GM23338 (cell line): ENCODE measurements around the gene AZGP1. TPM values are rescaled to one million over a fixed set of nuclear protein-coding genes. Genes with fewer than 3 reads are reported as not detected.

Source experiments
- ATAC-seq: fragments of 200-7000 bp; cut with Tn5 transposase; 3 replicates; pipeline ENCODE4 v1.9.1; 2020
- DNase-seq: peaks from one replicate; pipeline ENCODE4 v3.0.0-alpha.2; 2015; ENCODE audit warnings: low spot score
- H2AFZ ChIP-seq: fragments of 200-600 bp; sonication (generic); 2 replicates; pipeline ENCODE4 v1.8.0; 2016; ENCODE audit warnings: antibody characterized with exemption, mild to moderate bottlenecking, moderate library complexity
- H3F3A ChIP-seq: fragments of 200-600 bp; sonication (generic); replicated peaks from 2 replicates; pipeline ENCODE4 v1.8.0; 2017; ENCODE audit warnings: antibody characterized with exemption, mixed run types, low read depth
- H3K27ac ChIP-seq: fragments of 200-600 bp; sonication (generic); 2 replicates; pipeline ENCODE4 v1.6.1; 2016; ENCODE audit warnings: low read depth
- H3K27me3 ChIP-seq: fragments of 200-600 bp; sonication (generic); 2 replicates; pipeline ENCODE4 v1.8.0; 2016; ENCODE audit warnings: mild to moderate bottlenecking, mixed run types, moderate library complexity; ENCODE audit not compliant: insufficient read depth
- H3K36me3 ChIP-seq: fragments of 200-600 bp; sonication (generic); 2 replicates; pipeline ENCODE4 v1.8.0; 2016; ENCODE audit warnings: mild to moderate bottlenecking; ENCODE audit not compliant: insufficient read depth
- H3K4me1 ChIP-seq: fragments of 200-600 bp; sonication (generic); 2 replicates; pipeline ENCODE4 v1.8.0; 2016; ENCODE audit warnings: mild to moderate bottlenecking, moderate library complexity; ENCODE audit not compliant: insufficient read depth
- H3K4me2 ChIP-seq: fragments of 200-600 bp; sonication (generic); 2 replicates; pipeline ENCODE4 v1.7.1; 2017; ENCODE audit warnings: mixed run types
- H3K4me3 ChIP-seq: fragments of 200-600 bp; sonication (generic); 2 replicates; pipeline ENCODE4 v1.6.1; 2016; ENCODE audit warnings: mixed run types
- H3K79me2 ChIP-seq: fragments of 200-600 bp; sonication (generic); replicated peaks from 2 replicates; pipeline ENCODE4 v1.8.0; 2017; ENCODE audit warnings: mild to moderate bottlenecking; ENCODE audit not compliant: insufficient read depth
- H3K9me2 ChIP-seq: fragments of 200-600 bp; sonication (generic); 2 replicates; pipeline ENCODE4 v1.8.0; 2017; ENCODE audit not compliant: insufficient read depth
- H4K20me1 ChIP-seq: fragments of 200-600 bp; sonication (generic); replicated peaks from 2 replicates; pipeline ENCODE4 v1.8.0; 2017; ENCODE audit warnings: mild to moderate bottlenecking; ENCODE audit not compliant: insufficient read depth
- H3K27ac Mint-ChIP-seq: 2 replicates; pipeline ENCODE4 v1.8.0; 2020; ENCODE audit warnings: inconsistent platforms, mild to moderate bottlenecking, moderate library complexity, mixed read lengths
- H3K27me3 Mint-ChIP-seq: 3 replicates; pipeline ENCODE4 v1.8.0; 2022; ENCODE audit warnings: low read depth, mild to moderate bottlenecking, moderate library complexity, mixed read lengths, inconsistent platforms; ENCODE audit not compliant: insufficient read depth, poor library complexity
- H3K36me3 Mint-ChIP-seq: 3 replicates; pipeline ENCODE4 v1.8.0; 2021; ENCODE audit warnings: low read depth, mild to moderate bottlenecking, inconsistent platforms, moderate library complexity, mixed read lengths
- H3K4me1 Mint-ChIP-seq: 3 replicates; pipeline ENCODE4 v1.8.0; 2020; ENCODE audit warnings: mild to moderate bottlenecking, inconsistent platforms, mixed read lengths
- H3K4me3 Mint-ChIP-seq: 3 replicates; pipeline ENCODE4 v1.8.0; 2021; ENCODE audit warnings: moderate library complexity, mild to moderate bottlenecking, inconsistent platforms, mixed read lengths
- H3K9me3 Mint-ChIP-seq: 3 replicates; pipeline ENCODE4 v1.8.0; 2020; ENCODE audit warnings: moderate library complexity, mild to moderate bottlenecking, inconsistent platforms, mixed read lengths
- CREB1 ChIP-seq: fragments of 250-450 bp; sonication (Bioruptor Pico); IDR thresholded peaks from 2 replicates; pipeline ENCODE4 v1.5.0; 2020; ENCODE audit warnings: low read depth, mild to moderate bottlenecking, moderate library complexity
- EZH2 ChIP-seq: fragments of 200-600 bp; sonication (generic); IDR thresholded peaks from one replicate; pipeline ENCODE4 v1.8.0; 2017; ENCODE audit warnings: antibody characterized with exemption, mild to moderate bottlenecking, low read depth; ENCODE audit not compliant: unreplicated experiment
- EZH2phosphoT487 ChIP-seq: fragments of 200-600 bp; sonication (generic); IDR thresholded peaks from one replicate; pipeline ENCODE4 v1.8.1; 2018; ENCODE audit warnings: antibody characterized with exemption; ENCODE audit not compliant: unreplicated experiment
- JUNB ChIP-seq: IDR thresholded peaks from one replicate; pipeline ENCODE4 v1.6.1; 2016; ENCODE audit warnings: antibody characterized with exemption; ENCODE audit not compliant: unreplicated experiment
- NANOG ChIP-seq: IDR thresholded peaks from 2 replicates; pipeline ENCODE4 v1.6.1; 2016; ENCODE audit warnings: antibody characterized with exemption, borderline replicate concordance
- POLR2AphosphoS5 ChIP-seq: IDR thresholded peaks from 2 replicates; pipeline ENCODE4 v1.6.1; 2016; ENCODE audit warnings: antibody characterized with exemption, low read depth
- STAT1 ChIP-seq: IDR thresholded peaks from one replicate; pipeline ENCODE4 v1.6.1; 2016; ENCODE audit warnings: antibody characterized with exemption; ENCODE audit not compliant: unreplicated experiment
- ZNF114 ChIP-seq: fragments of 250-450 bp; sonication (Bioruptor Pico); IDR thresholded peaks from 2 replicates; pipeline ENCODE4 v1.5.0; 2020; ENCODE audit warnings: mild to moderate bottlenecking, moderate library complexity
- ZNF331 ChIP-seq: fragments of 250-450 bp; sonication (Bioruptor Pico); IDR thresholded peaks from 2 replicates; pipeline ENCODE4 v1.5.0; 2020; ENCODE audit warnings: low read depth, mild to moderate bottlenecking, moderate library complexity
- polyA plus RNA-seq: library from polyadenylated mRNA; unstranded; fragments of >200 nt; fragmentation: Nextera tagmentation; extraction: Ambion mirVana; gene quantifications from 2 replicates; pipeline ENCODE4 v1.2.1, GENCODE V29; 2016
- total RNA-seq: library from RNA; depleted of rRNA; stranded (reverse); fragments of >200 nt; shearing (Covaris generic); gene quantifications from 2 replicates; pipeline ENCODE4 v1.2.3, GENCODE V29; 2014
- TF ChIP-seq, protein P1 (sequence below): fragments of 250-450 bp; sonication (Bioruptor Pico); IDR thresholded peaks from 2 replicates; pipeline ENCODE4 v1.5.0; 2020; ENCODE audit warnings: mild to moderate bottlenecking, moderate library complexity
- TF ChIP-seq, protein P2 (sequence below): IDR thresholded peaks from one replicate; pipeline ENCODE4 v1.6.1; 2018; ENCODE audit warnings: antibody characterized with exemption; ENCODE audit not compliant: unreplicated experiment
- TF ChIP-seq, protein P3 (sequence below), 2 experiments: fragments of 200-600 bp in 1 of 2; sonication (generic) in 1 of 2; conservative IDR thresholded peaks; 2 replicates each; pipeline versions ENCODE4 v1.5.1 to v1.6.1; 2016 to 2017; ENCODE audit warnings: antibody characterized with exemption in 2 of 2, low read depth in 2 of 2, mild to moderate bottlenecking in 2 of 2, moderate library complexity in 1 of 2
- TF ChIP-seq, protein P4 (sequence below): IDR thresholded peaks from 2 replicates; pipeline ENCODE4 v1.6.1; 2016; ENCODE audit warnings: antibody characterized with exemption

AZGP1 gene
- total and polyA plus RNA-seq, 2 experiments from 2014 or later: 0.17 to 1.3 TPM

DNA sequence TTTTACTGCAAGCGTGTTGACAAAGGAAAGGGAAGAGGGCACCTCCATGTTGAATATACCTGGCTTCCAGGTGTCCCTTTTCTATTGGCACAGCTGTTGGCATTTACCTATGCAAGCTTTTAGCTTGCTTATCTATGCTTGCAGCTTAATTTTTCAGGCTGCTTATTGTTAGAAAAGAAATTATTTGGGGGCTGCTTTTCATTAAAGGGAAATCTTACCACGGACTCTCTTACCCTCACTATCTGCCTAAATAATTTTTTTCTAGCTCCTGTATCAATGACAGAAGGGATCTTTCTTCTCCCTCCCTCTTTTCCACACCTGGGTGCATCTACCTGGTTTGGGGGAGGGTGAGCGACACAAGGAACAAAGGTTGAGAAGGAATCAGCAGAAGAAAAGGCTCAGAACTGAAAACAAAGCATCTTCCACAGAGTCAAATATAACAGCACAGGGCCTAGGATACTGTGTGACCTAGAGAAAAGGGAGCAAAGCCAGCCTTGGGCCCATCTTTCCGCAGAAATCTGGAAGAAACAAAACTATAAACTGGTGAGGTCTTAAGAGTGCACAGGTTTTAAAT is 31.2 kb downstream of the AZGP1 start:
- ATAC-seq: peak; percentile 82
- Histone ChIP-seq H3K9me2 (peaks cover 8% of the 10 kb centered on the region), H4K20me1 (no peaks in the 10 kb centered on the region), H3K27ac (peak overlapping the region; percentile 96), H3K4me2 (peak overlapping the region; percentile 1; the same call in 1 of the 2 replicates), H3K36me3 (no peaks in the 10 kb centered on the region), H3K27me3 (no peaks in the 10 kb centered on the region), H3K4me3 (0 out of 2 replicates have a peak overlapping the region, but pooled peaks have one; percentile 1), H3K79me2 (no peaks in the 10 kb centered on the region), H2AFZ (no peak overlapping the region), H3K4me1 (peaks cover 10% of the 10 kb centered on the region; the same call in 1 of the 2 replicates), H3F3A (peaks cover 6% of the 10 kb centered on the region; the same call in 1 of the 2 replicates)
- peak overlapping the region; percentile 100 for H3K27ac Mint-ChIP-seq
- peaks cover 26% of the 10 kb centered on the region for H3K4me1 Mint-ChIP-seq
- peaks cover 11% of the 10 kb centered on the region for H3K27me3 Mint-ChIP-seq
- TF ChIP-seq, protein P1, sequence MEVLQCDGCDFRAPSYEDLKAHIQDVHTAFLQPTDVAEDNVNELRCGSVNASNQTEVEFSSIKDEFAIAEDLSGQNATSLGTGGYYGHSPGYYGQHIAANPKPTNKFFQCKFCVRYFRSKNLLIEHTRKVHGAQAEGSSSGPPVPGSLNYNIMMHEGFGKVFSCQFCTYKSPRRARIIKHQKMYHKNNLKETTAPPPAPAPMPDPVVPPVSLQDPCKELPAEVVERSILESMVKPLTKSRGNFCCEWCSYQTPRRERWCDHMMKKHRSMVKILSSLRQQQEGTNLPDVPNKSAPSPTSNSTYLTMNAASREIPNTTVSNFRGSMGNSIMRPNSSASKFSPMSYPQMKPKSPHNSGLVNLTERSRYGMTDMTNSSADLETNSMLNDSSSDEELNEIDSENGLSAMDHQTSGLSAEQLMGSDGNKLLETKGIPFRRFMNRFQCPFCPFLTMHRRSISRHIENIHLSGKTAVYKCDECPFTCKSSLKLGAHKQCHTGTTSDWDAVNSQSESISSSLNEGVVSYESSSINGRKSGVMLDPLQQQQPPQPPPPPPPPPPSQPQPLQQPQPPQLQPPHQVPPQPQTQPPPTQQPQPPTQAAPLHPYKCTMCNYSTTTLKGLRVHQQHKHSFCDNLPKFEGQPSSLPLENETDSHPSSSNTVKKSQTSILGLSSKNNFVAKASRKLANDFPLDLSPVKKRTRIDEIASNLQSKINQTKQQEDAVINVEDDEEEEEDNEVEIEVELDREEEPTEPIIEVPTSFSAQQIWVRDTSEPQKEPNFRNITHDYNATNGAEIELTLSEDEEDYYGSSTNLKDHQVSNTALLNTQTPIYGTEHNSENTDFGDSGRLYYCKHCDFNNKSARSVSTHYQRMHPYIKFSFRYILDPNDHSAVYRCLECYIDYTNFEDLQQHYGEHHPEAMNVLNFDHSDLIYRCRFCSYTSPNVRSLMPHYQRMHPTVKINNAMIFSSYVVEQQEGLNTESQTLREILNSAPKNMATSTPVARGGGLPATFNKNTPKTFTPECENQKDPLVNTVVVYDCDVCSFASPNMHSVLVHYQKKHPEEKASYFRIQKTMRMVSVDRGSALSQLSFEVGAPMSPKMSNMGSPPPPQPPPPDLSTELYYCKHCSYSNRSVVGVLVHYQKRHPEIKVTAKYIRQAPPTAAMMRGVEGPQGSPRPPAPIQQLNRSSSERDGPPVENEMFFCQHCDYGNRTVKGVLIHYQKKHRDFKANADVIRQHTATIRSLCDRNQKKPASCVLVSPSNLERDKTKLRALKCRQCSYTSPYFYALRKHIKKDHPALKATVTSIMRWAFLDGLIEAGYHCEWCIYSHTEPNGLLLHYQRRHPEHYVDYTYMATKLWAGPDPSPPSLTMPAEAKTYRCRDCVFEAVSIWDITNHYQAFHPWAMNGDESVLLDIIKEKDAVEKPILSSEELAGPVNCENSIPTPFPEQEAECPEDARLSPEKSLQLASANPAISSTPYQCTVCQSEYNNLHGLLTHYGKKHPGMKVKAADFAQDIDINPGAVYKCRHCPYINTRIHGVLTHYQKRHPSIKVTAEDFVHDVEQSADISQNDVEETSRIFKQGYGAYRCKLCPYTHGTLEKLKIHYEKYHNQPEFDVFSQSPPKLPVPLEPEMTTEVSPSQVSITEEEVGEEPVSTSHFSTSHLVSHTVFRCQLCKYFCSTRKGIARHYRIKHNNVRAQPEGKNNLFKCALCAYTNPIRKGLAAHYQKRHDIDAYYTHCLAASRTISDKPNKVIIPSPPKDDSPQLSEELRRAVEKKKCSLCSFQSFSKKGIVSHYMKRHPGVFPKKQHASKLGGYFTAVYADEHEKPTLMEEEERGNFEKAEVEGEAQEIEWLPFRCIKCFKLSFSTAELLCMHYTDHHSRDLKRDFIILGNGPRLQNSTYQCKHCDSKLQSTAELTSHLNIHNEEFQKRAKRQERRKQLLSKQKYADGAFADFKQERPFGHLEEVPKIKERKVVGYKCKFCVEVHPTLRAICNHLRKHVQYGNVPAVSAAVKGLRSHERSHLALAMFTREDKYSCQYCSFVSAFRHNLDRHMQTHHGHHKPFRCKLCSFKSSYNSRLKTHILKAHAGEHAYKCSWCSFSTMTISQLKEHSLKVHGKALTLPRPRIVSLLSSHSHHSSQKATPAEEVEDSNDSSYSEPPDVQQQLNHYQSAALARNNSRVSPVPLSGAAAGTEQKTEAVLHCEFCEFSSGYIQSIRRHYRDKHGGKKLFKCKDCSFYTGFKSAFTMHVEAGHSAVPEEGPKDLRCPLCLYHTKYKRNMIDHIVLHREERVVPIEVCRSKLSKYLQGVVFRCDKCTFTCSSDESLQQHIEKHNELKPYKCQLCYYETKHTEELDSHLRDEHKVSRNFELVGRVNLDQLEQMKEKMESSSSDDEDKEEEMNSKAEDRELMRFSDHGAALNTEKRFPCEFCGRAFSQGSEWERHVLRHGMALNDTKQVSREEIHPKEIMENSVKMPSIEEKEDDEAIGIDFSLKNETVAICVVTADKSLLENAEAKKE (CRISPR knock-in tag): no peak
- TF ChIP-seq STAT1: no peak
- TF ChIP-seq, protein P2, sequence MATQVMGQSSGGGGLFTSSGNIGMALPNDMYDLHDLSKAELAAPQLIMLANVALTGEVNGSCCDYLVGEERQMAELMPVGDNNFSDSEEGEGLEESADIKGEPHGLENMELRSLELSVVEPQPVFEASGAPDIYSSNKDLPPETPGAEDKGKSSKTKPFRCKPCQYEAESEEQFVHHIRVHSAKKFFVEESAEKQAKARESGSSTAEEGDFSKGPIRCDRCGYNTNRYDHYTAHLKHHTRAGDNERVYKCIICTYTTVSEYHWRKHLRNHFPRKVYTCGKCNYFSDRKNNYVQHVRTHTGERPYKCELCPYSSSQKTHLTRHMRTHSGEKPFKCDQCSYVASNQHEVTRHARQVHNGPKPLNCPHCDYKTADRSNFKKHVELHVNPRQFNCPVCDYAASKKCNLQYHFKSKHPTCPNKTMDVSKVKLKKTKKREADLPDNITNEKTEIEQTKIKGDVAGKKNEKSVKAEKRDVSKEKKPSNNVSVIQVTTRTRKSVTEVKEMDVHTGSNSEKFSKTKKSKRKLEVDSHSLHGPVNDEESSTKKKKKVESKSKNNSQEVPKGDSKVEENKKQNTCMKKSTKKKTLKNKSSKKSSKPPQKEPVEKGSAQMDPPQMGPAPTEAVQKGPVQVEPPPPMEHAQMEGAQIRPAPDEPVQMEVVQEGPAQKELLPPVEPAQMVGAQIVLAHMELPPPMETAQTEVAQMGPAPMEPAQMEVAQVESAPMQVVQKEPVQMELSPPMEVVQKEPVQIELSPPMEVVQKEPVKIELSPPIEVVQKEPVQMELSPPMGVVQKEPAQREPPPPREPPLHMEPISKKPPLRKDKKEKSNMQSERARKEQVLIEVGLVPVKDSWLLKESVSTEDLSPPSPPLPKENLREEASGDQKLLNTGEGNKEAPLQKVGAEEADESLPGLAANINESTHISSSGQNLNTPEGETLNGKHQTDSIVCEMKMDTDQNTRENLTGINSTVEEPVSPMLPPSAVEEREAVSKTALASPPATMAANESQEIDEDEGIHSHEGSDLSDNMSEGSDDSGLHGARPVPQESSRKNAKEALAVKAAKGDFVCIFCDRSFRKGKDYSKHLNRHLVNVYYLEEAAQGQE: no peak
- TF ChIP-seq EZH2phosphoT487: no peak
- TF ChIP-seq NANOG: no peak
- no peak for TF ChIP-seq ZNF114 (CRISPR knock-in tag)
- TF ChIP-seq EZH2: no peak
- TF ChIP-seq, protein P3, sequence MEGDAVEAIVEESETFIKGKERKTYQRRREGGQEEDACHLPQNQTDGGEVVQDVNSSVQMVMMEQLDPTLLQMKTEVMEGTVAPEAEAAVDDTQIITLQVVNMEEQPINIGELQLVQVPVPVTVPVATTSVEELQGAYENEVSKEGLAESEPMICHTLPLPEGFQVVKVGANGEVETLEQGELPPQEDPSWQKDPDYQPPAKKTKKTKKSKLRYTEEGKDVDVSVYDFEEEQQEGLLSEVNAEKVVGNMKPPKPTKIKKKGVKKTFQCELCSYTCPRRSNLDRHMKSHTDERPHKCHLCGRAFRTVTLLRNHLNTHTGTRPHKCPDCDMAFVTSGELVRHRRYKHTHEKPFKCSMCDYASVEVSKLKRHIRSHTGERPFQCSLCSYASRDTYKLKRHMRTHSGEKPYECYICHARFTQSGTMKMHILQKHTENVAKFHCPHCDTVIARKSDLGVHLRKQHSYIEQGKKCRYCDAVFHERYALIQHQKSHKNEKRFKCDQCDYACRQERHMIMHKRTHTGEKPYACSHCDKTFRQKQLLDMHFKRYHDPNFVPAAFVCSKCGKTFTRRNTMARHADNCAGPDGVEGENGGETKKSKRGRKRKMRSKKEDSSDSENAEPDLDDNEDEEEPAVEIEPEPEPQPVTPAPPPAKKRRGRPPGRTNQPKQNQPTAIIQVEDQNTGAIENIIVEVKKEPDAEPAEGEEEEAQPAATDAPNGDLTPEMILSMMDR (conservative IDR thresholded peaks at IDR 0.05; ENCODE audit: low read depth in 2 of 2): no peak
- no peak for TF ChIP-seq JUNB
- TF ChIP-seq, protein P4, sequence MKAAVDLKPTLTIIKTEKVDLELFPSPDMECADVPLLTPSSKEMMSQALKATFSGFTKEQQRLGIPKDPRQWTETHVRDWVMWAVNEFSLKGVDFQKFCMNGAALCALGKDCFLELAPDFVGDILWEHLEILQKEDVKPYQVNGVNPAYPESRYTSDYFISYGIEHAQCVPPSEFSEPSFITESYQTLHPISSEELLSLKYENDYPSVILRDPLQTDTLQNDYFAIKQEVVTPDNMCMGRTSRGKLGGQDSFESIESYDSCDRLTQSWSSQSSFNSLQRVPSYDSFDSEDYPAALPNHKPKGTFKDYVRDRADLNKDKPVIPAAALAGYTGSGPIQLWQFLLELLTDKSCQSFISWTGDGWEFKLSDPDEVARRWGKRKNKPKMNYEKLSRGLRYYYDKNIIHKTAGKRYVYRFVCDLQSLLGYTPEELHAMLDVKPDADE: no peak
- TF ChIP-seq POLR2AphosphoS5: no peak
- TF ChIP-seq CREB1 (CRISPR knock-in tag): no peak
- TF ChIP-seq ZNF331 (CRISPR knock-in tag): no peak
- H3K36me3 Mint-ChIP-seq: peaks cover 60% of the 10 kb centered on the region
- H3K4me3 Mint-ChIP-seq: peak overlapping the region; percentile 57
- DNase-seq: peak; percentile 78
- H3K9me3 Mint-ChIP-seq: peaks cover 62% of the 10 kb centered on the region
